ENCODE results near the gene IQCE.
A peak's percentile ranks its signal among the peaks of the same experiment; 100 is the strongest.

Gene IQCE

GRCh38 chr7:2614631-2615330 is 56.0 kb downstream of the IQCE start:
- DNase-seq (ENCODE audit: low spot score): no peak

GRCh38 chr7:2616387-2617324 is 57.9 kb downstream of the IQCE start:
- no peak for DNase-seq (ENCODE audit: low spot score)

GRCh38 chr7:2617325-2617905 is 58.6 kb downstream of the IQCE start:
- DNase-seq (ENCODE audit: low spot score): no peak

GRCh38 chr7:2619116-2619515 is 60.3 kb downstream of the IQCE start:
- no peak for DNase-seq (ENCODE audit: low spot score)

GRCh38 chr7:2621061-2621828 is 62.5 kb downstream of the IQCE start:
- DNase-seq (ENCODE audit: low spot score): no peak

- DNase-seq (ENCODE audit: low spot score): no peak
These were observed 63.3 kb downstream of the IQCE start for GRCh38 chr7:2621948-2622640.

GRCh38 chr7:2622869-2623697 is 64.3 kb downstream of the IQCE start:
- no peak for DNase-seq (ENCODE audit: low spot score)

- DNase-seq (ENCODE audit: low spot score): no peak
These were observed 64.9 kb downstream of the IQCE start for GRCh38 chr7:2623698-2624014.

- DNase-seq (ENCODE audit: low spot score): no peak
These were observed 65.6 kb downstream of the IQCE start for GRCh38 chr7:2624293-2624886.

- DNase-seq (ENCODE audit: low spot score): no peak
These were observed 67.8 kb downstream of the IQCE start for GRCh38 chr7:2626498-2627117.

- no peak for DNase-seq (ENCODE audit: low spot score)
These were observed 68.7 kb downstream of the IQCE start for GRCh38 chr7:2627258-2628129.

GRCh38 chr7:2628130-2628482 is 69.3 kb downstream of the IQCE start:
- DNase-seq (ENCODE audit: low spot score): no peak

GRCh38 chr7:2628891-2629290 is 70.1 kb downstream of the IQCE start:
- no peak for DNase-seq (ENCODE audit: low spot score)

- no peak for DNase-seq (ENCODE audit: low spot score)
These were observed 71.2 kb downstream of the IQCE start for GRCh38 chr7:2629746-2630681.

GRCh38 chr7:2631946-2632732 is 73.4 kb downstream of the IQCE start, which contains the start of gene TTYH3:
TTYH3 (plus strand) TSS chr7:2631986; CDS start chr7:2632156, 170 bp downstream.
- DNase-seq (ENCODE audit: low spot score): no peak

GRCh38 chr7:2632733-2633537 is 74.2 kb downstream of the IQCE start:
- peak; percentile 12 for DNase-seq (ENCODE audit: low spot score)

Data from CD4-positive, alpha-beta T cell treated with Interleukin-2 at 100 ng/mL for 4 hours (primary cell).